K562 (cell line): ENCODE results near the gene MBD2. TPM values are rescaled to one million over a fixed set of nuclear protein-coding genes. Genes with fewer than 3 reads are reported as not detected.

Experiments used
- ARID3B ChIP-seq: fragments of 250-450 bp; sonication (Bioruptor Pico); IDR thresholded peaks from 2 replicates; pipeline ENCODE4 v1.4.0; 2020; ENCODE audit warnings: borderline replicate concordance
- ATF1 ChIP-seq, 2 experiments: fragments of 450-650 bp in 1 of 2; IDR thresholded peaks; 2 replicates each; pipeline ENCODE4 v1.6.1; 2016; ENCODE audit warnings: missing compliant biosample characterization in 1 of 2, missing genetic modification characterization in 1 of 2
- CHD7 ChIP-seq: fragments of 200-600 bp; sonication (generic); IDR thresholded peaks from one replicate; pipeline ENCODE4 v1.6.1; 2012; ENCODE audit warnings: mild to moderate bottlenecking, low read depth, low read length, inconsistent platforms
- DNMT1 ChIP-seq: fragments of 450-650 bp; IDR thresholded peaks from 2 replicates; pipeline ENCODE4 v1.6.1; 2016; ENCODE audit warnings: antibody characterized with exemption, mild to moderate bottlenecking
- FUS ChIP-seq: fragments of 200-400 bp; formaldehyde crosslinking; optimal IDR thresholded peaks from 2 replicates; pipeline ENCODE3; 2017; ENCODE audit warnings: low read depth, low read length
- GMEB1 ChIP-seq: fragments of 250-450 bp; sonication (Bioruptor Pico); IDR thresholded peaks from 2 replicates; pipeline ENCODE4 v1.4.0; 2020; ENCODE audit warnings: mild to moderate bottlenecking
- MAZ ChIP-seq, 2 experiments: fragments of 450-650 bp in 1 of 2; sonication (generic) in 1 of 2; formaldehyde crosslinking; IDR thresholded peaks in 1 of 2; conservative IDR thresholded peaks in 1 of 2; 2 replicates each; pipeline versions ENCODE4 v1.4.0 to v1.5.0; 2020; ENCODE audit warnings: mild to moderate bottlenecking in 1 of 2, missing genetic modification reagents in 1 of 2
- MEIS2 ChIP-seq: fragments of 450-650 bp; IDR thresholded peaks from 2 replicates; pipeline ENCODE4 v1.6.1; 2014; ENCODE audit warnings: mild to moderate bottlenecking; ENCODE audit not compliant: partially characterized antibody
- NCOA6 ChIP-seq: fragments of 450-650 bp; IDR thresholded peaks from 2 replicates; pipeline ENCODE4 v1.6.1; 2017; ENCODE audit warnings: mild to moderate bottlenecking
- NFE2L1 ChIP-seq: fragments of 450-650 bp; IDR thresholded peaks from 2 replicates; pipeline ENCODE4 v1.6.1; 2016; ENCODE audit warnings: missing genetic modification characterization, low read depth, mild to moderate bottlenecking, missing compliant biosample characterization, moderate library complexity, borderline replicate concordance
- NRF1 ChIP-seq, 2 experiments: fragments of 450-650 bp; IDR thresholded peaks in 1 of 2; conservative IDR thresholded peaks in 1 of 2; 2 replicates each; pipeline ENCODE4 v1.6.1; 2014; ENCODE audit warnings: mild to moderate bottlenecking in 2 of 2
- ZNF778 ChIP-seq: fragments of 450-650 bp; formaldehyde crosslinking; IDR thresholded peaks from 2 replicates; pipeline ENCODE4 v1.4.0; 2020; ENCODE audit warnings: mild to moderate bottlenecking, moderate library complexity
- polyA plus RNA-seq, 8 experiments: library from polyadenylated mRNA; depleted of rRNA in 4 of 8; stranded (reverse) in 5 of 8; unstranded in 3 of 8; fragments of >200 nt; fragmentation: Nextera tagmentation in 2 of 8; fragmentation: Illumina TruSeq in 1 of 8; extraction: Ambion mirVana in 2 of 8; extraction: Trizol in 1 of 8; gene quantifications; 2 replicates each; pipeline versions ENCODE4 v1.2.1 to v1.2.3, GENCODE V29; 2011 to 2014; ENCODE audit warnings: inconsistent platforms in 1 of 8, missing spikeins in 1 of 8
- total RNA-seq, 7 experiments: library from RNA; depleted of rRNA in 6 of 7; stranded (reverse); fragments of >200 nt in 6 of 7; fragmentation: Illumina TruSeq in 2 of 7; extraction: Trizol in 2 of 7; gene quantifications; 2 replicates each; pipeline versions ENCODE4 v1.2.1 to v1.2.3, GENCODE V29; 2011 to 2021; ENCODE audit warnings: low replicate concordance in 1 of 7

MBD2 gene
- total and polyA plus RNA-seq, 9 of the 15 experiments (the other 6 are each of a cell fraction or from before 2014, with no cell fraction given) = 4.4 to 40.2 (median 13.9) TPM

- no peak for TF ChIP-seq CHD7
- no peak for TF ChIP-seq NFE2L1 (tag)
- no peak for TF ChIP-seq NCOA6
- TF ChIP-seq NRF1 (conservative IDR thresholded peaks at IDR 0.05 in 1 of 2, IDR thresholded peaks at IDR 0.05 in 1 of 2) = peak; percentile 89 to 90
- TF ChIP-seq DNMT1 = no peak
- no peak for TF ChIP-seq ZNF778 (CRISPR knock-in tag)
- no peak for TF ChIP-seq FUS
- peak; percentile 30 for TF ChIP-seq MEIS2
- no peak for TF ChIP-seq ATF1 (CRISPR knock-in tag; IDR thresholded peaks at IDR 0.05)
- TF ChIP-seq ATF1 (tag; IDR thresholded peaks at IDR 0.05) = peak; percentile 65
- TF ChIP-seq GMEB1 (CRISPR knock-in tag) = peak; percentile 77
- TF ChIP-seq MAZ (CRISPR knock-in tag; conservative IDR thresholded peaks at IDR 0.05 in 1 of 2, IDR thresholded peaks at IDR 0.05 in 1 of 2) = peak; percentile 88 to 90
- TF ChIP-seq ARID3B (CRISPR knock-in tag) = no peak
Observed at GRCh38 chr18:54224379-54225014, at the start of gene MBD2 (continued).
